Stomach smooth muscle (tissue), 2 donors: ENCODE results near the gene RHOC.
"Not testable (repeated sequence)": the region's sequence is repeated elsewhere in the genome, so short reads cannot be mapped to it uniquely, and the experiment has no call there.

Experiments
- H3K27ac ChIP-seq: one replicate; pipeline ENCODE4 v1.7.0; 2013; ENCODE audit warnings: mild to moderate bottlenecking, low read length, inconsistent platforms
- H3K27me3 ChIP-seq, 2 donors: one replicate each; pipeline ENCODE4 v1.7.0; 2013; ENCODE audit warnings: low read length in 2 of 2; ENCODE audit not compliant: insufficient read depth in 2 of 2, control insufficient read depth in 1 of 2
- H3K36me3 ChIP-seq, 2 donors: one replicate each; pipeline ENCODE4 v1.7.0; 2013; ENCODE audit warnings: low read length in 2 of 2; ENCODE audit not compliant: control insufficient read depth in 2 of 2, insufficient read depth in 2 of 2
- H3K4me1 ChIP-seq: one replicate; pipeline ENCODE4 v1.7.0; 2013; ENCODE audit warnings: low read length; ENCODE audit not compliant: control insufficient read depth, insufficient read depth
- H3K4me3 ChIP-seq, 2 donors: one replicate each; pipeline ENCODE4 v1.7.0; 2013; ENCODE audit warnings: low read length in 2 of 2
- H3K9ac ChIP-seq, 2 donors: one replicate each; pipeline ENCODE4 v1.7.0; 2013; ENCODE audit warnings: low read length in 2 of 2, mild to moderate bottlenecking in 1 of 2
- H3K9me3 ChIP-seq, 2 donors: one replicate each; pipeline ENCODE4 v1.7.0; 2013; ENCODE audit warnings: low read length in 2 of 2; ENCODE audit not compliant: control insufficient read depth in 2 of 2
- donor health status: healthy.
- donor health status: Pancreatic carcinoma.

The RHOC gene

DNA sequence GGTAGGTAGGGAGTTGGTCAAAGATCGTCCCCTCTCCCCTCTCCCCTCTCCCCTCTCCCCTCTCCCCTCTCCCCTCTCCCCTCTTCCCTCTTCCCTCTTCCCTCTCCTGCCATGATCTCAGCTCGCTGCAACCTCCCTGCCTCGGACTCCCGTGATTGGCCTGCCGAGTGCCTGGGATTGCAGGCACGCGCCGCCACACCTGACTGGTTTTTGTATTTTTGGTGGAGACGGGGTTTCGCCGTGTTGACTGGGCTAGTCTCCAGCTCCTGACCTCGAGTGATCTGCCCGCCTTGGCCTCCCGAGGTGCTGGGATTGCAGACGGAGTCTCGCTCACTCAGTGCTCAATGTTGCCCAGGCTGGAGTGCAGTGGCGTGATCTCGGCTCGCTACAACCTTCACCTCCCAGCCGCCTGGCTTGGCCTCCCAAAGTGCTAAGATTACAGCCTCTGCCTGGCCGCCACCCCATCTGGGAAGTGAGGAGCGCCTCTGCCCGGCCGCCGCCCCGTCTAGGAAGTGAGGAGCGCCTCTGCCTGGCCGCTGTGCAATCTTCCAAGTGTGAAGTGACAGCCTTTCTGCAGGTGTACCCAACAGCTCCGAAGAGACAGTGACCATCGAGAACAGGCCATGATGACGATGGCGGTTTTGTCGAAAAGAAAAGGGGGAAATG lies 21.5 kb upstream of the RHOC start:
- not testable (repeated sequence) for H3K9ac ChIP-seq, H3K4me3 ChIP-seq, H3K4me1 ChIP-seq, H3K27ac ChIP-seq, H3K36me3 ChIP-seq, H3K9me3 ChIP-seq, H3K27me3 ChIP-seq

DNA sequence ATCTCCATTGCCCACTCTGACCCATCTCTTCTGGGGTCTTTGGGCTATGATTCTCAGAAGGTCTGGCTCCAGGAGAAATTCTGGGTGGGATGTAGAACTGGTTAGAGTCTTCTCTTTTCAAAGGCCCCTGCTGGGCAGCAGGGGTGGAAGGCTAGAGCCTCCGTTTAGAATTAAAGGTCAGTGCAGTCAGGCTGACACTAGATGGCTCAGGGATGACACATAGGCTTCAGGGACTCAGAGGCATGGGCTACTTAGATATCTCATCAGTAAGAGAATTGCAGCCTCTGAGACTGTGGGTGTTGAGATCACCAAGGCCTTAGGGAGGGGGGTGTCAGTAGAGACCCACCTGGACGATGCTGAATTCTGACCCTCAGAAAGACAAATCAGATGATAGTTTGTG lies 20.8 kb upstream of the RHOC start:
- H3K36me3 ChIP-seq = no peaks in the 10 kb centered on the region
- H3K4me3 ChIP-seq = no peak overlapping the region
- H3K27me3 ChIP-seq = peaks cover 0 to 3% of the 10 kb centered on the region in 2 donors
- H3K27ac ChIP-seq = no peak overlapping the region
- no peaks in the 10 kb centered on the region for H3K9me3 ChIP-seq
- peaks cover 2% of the 10 kb centered on the region for H3K4me1 ChIP-seq
- no peak overlapping the region for H3K9ac ChIP-seq

DNA sequence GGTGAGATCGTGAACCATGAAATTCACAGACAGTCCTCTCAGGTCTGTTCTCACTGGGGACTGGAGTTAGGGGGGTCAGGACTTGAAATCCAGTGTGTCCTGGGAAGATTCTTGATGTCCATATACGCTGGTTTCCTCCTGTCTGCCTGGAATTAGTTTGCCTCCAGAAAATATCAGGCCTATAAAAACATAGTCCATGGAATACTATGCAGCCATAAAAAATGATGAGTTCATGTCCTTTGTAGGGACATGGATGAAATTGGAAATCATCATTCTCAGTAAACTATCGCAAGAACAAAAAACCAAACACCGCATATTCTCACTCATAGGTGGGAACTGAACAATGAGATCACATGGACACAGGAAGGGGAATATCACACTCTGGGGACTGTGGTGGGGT lies 17.3 kb upstream of the RHOC start:
- H3K9ac ChIP-seq, H3K4me1 ChIP-seq, H3K4me3 ChIP-seq, H3K36me3 ChIP-seq, H3K27ac ChIP-seq, H3K27me3 ChIP-seq, H3K9me3 ChIP-seq: not testable (repeated sequence)

DNA sequence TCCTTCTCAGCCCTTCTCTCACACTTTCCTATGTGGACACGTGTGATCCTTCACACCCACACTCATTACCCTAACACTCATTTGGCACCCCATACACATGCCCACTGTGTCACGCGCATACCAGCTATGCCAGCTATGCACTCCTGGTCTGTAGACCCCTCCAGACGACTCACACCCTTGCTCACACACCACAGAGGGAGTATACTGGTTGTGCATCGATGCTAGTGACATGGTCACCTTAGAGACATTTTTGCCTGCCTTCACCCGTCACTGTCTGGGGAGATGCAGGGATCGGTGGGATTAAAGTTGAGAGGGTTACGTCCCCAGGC lies 16.5 kb upstream of the RHOC start:
- Histone ChIP-seq H3K27me3 (peaks cover 5 to 7% of the 10 kb centered on the region in 2 donors), H3K9me3 (no peaks in the 10 kb centered on the region), H3K36me3 (no peaks in the 10 kb centered on the region), H3K4me3 (no peak overlapping the region), H3K27ac (no peak overlapping the region), H3K9ac (no peak overlapping the region), H3K4me1 (peaks cover 9% of the 10 kb centered on the region)

DNA sequence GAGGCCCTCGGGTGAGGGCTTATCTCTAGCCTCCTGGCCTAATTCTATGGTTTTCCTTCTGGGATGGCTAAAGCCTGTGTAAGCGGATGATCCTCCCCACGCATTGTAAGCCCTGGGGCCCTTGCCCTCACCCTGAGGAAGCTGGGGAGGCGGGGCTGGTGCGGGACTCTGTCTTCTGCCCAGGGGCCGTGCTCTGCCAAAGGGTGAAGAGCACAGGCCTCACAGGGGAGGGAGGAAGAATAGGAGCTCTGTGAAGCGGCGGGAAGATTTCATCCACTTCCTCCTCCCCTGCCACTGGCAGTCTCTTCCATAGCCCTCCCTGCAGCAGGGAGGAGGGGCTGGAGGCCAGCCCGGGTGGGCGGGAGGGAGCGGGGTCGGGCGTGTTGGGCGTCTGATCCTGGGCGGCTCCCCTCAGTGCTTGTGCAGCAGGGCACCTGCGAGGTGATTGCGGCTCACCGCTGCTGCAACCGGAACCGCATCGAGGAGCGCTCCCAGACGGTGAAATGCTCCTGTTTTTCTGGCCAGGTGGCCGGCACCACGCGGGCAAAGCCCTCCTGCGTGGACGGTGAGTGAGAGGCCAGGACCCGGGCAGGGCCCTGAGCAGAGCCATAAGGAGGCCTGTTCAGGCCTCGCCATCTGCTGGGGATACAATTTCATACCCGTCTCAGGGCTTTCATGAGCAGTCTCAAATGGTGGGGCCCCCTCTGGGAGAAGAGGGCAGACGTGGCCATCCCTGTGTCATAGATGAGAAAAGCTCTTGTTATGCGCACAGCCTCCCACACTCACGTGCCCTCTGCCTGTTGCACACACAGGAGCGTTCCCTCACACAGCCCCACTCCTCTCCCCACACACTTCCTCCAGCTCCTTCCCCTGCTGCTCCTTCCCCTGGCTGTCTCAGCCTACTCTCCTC lies 15.9 kb upstream of the RHOC start:
- Histone ChIP-seq H3K9me3 (no peaks in the 10 kb centered on the region), H3K4me3 (peak overlapping the region in 1 of 2 donors; percentile 29), H3K36me3 (no peaks in the 10 kb centered on the region), H3K9ac (no peak overlapping the region), H3K27me3 (peaks cover 5 to 7% of the 10 kb centered on the region in 2 donors), H3K27ac (no peak overlapping the region), H3K4me1 (peaks cover 10% of the 10 kb centered on the region)

DNA sequence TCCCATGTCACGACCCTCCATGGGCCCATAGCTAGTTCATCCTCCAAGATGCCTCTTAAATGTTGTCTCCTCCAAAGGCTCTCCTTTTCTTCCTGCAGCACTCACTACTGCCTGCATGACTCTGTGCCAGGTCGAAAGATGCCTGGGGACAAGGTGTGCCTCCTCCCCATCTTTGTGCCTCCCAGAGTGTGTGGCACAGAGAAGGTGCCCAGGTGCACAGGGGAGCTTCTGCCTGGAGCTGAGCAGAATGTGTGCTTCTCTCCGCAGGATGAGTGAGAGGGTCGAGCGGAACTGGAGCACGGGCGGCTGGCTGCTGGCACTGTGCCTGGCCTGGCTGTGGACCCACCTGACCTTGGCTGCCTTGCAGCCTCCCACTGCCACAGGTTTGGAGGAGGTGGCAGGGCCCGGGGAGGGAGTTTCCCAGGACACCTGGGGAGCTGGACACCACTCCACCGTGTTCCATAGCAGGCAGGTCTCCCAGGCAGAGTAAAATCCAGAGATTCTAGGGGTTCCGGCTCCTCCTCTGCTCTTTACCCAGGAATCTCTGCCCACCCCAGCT lies 15.1 kb upstream of the RHOC start:
- H3K36me3 ChIP-seq = no peaks in the 10 kb centered on the region
- peaks cover 10% of the 10 kb centered on the region for H3K4me1 ChIP-seq
- no peaks in the 10 kb centered on the region for H3K9me3 ChIP-seq
- no peak overlapping the region for H3K4me3 ChIP-seq
- no peak overlapping the region for H3K9ac ChIP-seq
- H3K27me3 ChIP-seq = peaks cover 7 to 8% of the 10 kb centered on the region in 2 donors
- H3K27ac ChIP-seq = no peak overlapping the region

DNA sequence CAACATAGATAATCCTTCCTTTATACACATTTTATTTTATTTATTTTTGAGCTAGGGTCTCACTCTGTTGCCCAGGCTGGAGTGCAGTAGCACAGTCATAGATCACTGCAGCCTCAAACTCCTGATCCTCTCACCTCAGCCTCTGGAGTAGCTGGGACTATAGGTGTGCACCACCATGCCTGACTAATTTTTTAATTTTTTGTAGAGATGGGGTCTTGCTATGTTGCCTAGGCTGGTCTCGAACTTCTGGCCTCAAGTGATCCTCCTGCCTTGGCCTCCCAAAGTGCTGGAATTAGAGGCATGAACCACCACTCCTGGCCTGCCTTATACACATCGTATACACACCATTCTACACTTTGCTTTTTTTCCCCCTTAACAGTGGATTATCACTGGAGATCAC lies 14.4 kb upstream of the RHOC start:
- H3K9ac ChIP-seq, H3K27ac ChIP-seq, H3K4me3 ChIP-seq, H3K36me3 ChIP-seq, H3K9me3 ChIP-seq, H3K4me1 ChIP-seq, H3K27me3 ChIP-seq: not testable (repeated sequence)

DNA sequence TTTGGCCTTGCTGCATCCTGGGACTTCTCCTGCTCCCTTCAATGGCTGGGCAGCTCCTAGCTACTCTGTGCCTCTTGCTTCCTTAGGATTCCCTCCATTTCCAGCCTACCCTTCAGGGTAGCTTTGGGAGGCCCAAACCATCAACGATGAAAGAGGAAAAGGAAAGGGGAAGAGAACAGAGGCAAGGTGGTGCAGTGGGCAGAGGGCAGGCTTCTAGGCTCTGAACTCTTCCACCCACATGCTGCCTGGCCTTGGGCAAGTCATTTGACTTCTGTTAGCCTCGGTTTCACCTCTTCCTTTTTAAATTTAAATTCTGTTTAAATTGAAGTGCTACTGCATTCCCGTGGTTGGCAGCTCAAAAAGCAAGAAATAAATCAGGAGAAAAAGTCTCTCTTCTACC lies 13.9 kb upstream of the RHOC start:
- no peak overlapping the region for H3K4me3 ChIP-seq
- peaks cover 13% of the 10 kb centered on the region for H3K4me1 ChIP-seq
- H3K27me3 ChIP-seq = peaks cover 7 to 8% of the 10 kb centered on the region in 2 donors
- H3K36me3 ChIP-seq = no peaks in the 10 kb centered on the region
- no peak overlapping the region for H3K27ac ChIP-seq
- H3K9ac ChIP-seq = no peak overlapping the region
- no peaks in the 10 kb centered on the region for H3K9me3 ChIP-seq

DNA sequence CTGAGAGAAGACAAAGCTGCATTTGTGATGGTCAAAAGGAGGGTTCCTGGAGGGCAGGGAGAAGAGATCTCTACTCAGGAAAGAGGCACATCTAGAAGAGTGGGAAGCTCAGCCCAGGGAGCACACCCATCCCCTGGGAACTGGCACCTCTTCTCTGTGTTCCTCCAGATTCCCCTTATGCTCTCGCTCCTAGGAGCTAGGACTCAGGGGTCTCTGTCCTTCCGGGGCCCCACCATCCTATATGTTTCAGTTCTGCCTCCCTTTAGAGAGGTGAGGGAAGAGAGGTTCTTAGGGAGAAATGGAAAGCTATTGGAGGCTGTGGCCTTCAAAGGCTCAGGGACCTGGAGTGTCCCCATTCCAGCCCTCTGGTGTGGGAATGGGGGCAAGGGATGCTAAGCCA lies 12.8 kb upstream of the RHOC start:
- Histone ChIP-seq H3K9ac (no peak overlapping the region), H3K36me3 (no peaks in the 10 kb centered on the region), H3K4me1 (peaks cover 22% of the 10 kb centered on the region), H3K27me3 (peaks cover 7 to 8% of the 10 kb centered on the region in 2 donors), H3K27ac (no peak overlapping the region), H3K4me3 (no peak overlapping the region), H3K9me3 (no peaks in the 10 kb centered on the region)

DNA sequence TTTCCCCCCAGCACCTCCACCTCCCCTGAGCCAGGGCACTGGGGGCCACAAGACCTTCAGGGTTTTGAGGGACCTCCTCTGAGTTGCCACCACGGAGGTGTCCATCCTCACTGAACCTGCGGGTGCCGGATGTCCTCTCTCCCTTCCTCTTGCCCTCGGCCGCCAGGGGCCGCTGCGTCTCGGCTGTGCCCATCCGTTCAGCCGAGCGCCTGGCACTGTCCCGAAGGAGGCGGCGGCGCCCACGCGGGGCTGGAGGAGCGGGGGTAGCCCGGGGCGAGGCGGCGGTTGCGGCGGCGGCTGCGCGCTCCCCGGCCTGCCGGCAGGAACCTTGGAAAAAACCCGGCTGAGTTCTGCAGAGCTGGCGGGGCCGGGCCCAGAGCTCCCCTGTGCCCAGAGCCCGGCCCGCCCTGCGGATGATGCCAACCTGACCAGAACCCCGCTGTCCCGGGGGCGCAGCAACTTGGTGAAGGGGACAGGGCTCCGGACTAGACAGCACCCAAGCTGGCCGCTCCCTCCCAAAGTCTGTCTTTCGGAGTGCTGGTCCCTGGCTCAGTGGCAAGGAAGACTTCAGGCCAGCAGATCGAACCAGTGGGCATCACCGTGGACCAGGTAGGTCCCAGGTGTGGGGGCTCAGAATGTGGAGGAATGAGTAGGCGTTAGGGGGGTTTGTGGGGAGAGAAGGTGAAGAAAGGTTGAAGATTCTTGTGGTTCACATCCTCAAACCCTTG lies 11.9 kb upstream of the RHOC start:
- no peaks in the 10 kb centered on the region for H3K36me3 ChIP-seq
- H3K27ac ChIP-seq = no peak overlapping the region
- peak overlapping the region in 1 of 2 donors; percentile 55 for H3K4me3 ChIP-seq
- H3K9me3 ChIP-seq = no peaks in the 10 kb centered on the region
- H3K4me1 ChIP-seq = peaks cover 30% of the 10 kb centered on the region
- peaks cover 7% of the 10 kb centered on the region in 2 donors for H3K27me3 ChIP-seq
- no peak overlapping the region for H3K9ac ChIP-seq
